Erythroblast (primary cell): Measurements from ENCODE around the gene CALM1.

Experiments used
- GATA1 ChIP-seq: IDR thresholded peaks from 2 replicates; pipeline ENCODE4 v1.6.1; 2011; ENCODE audit warnings: low read depth, mild to moderate bottlenecking, control low read depth, low read length, moderate library complexity
- POLR2A ChIP-seq: IDR thresholded peaks from 2 replicates; pipeline ENCODE4 v1.6.1; 2011; ENCODE audit warnings: mild to moderate bottlenecking, low read length

DNA sequence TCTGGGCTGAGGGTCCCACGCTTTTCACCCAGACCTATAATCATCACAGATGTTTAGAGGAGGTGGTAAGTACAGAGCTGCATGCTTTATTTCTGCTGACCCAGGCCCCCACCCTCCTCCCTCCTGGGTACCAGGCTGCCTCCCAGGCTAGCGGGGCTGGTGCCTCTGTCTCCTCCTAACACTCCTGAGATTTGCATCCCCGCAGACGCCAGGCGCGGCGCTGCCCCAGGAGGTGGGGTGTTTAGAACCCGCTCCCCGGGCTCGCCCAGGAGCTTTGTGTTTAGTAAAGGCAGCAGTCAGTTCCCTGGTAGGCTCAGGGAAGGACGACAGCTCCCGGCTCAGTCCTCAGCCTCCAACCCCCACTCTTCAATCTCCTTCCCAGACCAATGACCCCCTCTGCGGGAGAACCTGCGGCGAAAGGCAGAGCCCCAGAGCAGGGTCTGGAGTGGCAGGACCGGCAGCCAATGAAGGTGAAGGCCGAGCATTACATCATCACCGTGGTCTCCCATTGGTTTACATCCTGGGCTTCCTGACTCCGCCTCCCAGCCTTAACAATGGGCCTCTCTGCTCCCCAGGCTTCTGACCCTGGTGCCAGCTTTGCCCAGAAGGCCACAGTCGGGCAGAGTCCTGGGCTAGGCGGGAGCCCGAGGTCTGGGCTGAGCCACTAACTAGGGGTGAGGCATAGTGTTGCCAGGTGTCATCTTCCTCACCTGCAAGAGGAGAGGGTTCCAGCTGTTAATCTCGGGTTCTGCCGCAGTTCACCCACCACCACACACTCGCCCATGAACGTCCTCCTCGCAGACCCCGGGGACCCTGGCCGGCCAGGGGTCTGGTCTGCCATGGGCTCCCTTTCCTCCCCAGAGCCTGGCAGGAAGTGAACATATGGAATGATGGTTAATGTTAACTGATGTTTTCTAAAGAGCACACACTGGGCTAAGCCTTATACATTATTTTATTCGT, 57.5 kb downstream of the CALM1 start:
- TF ChIP-seq POLR2A (no peak), GATA1 (no peak)
